Measurements from ENCODE around the gene STK31.
"Not testable (repeated sequence)": the region's sequence is repeated elsewhere in the genome, so short reads cannot be mapped to it uniquely, and the experiment has no call there.

Gene STK31

GRCh38 chr7:23758839-23759238 is 48.8 kb downstream of the STK31 start:
- not testable (repeated sequence) for H3K23ac ChIP-seq (ENCODE audit: low read length in 2 of 2); H3K79me1 ChIP-seq (replicated peaks; ENCODE audit: low read length, poor library complexity, severe bottlenecking); H2AFZ ChIP-seq (ENCODE audit: low read depth, low read length); H3K9ac ChIP-seq (ENCODE audit: low read length); H2BK5ac ChIP-seq (ENCODE audit: low read depth, low read length, poor library complexity, severe bottlenecking); H3K27me3 ChIP-seq (ENCODE audit: control insufficient read depth in 1 of 2, insufficient read depth in 1 of 2, low read length in 2 of 2); H2AK5ac ChIP-seq (ENCODE audit: low read length, severe bottlenecking); H3K4ac ChIP-seq (ENCODE audit: low read depth in 1 of 2, low read length in 2 of 2); H3K4me3 ChIP-seq (ENCODE audit: insufficient read depth in 1 of 2, low read depth in 1 of 2, low read length in 2 of 2); H3K14ac ChIP-seq (ENCODE audit: low read length in 2 of 2); H3K4me2 ChIP-seq (ENCODE audit: low read length, poor library complexity, severe bottlenecking); H3K9me3 ChIP-seq (ENCODE audit: control insufficient read depth, low read length); H4K91ac ChIP-seq (ENCODE audit: low read length); H4K8ac ChIP-seq (ENCODE audit: low read length); DNase-seq; H2BK12ac ChIP-seq (ENCODE audit: low read length in 2 of 2); H2BK15ac ChIP-seq (ENCODE audit: low read depth, poor library complexity, severe bottlenecking); H3K4me1 ChIP-seq (ENCODE audit: control insufficient read depth, insufficient read depth, low read depth, low read length); H3K36me3 ChIP-seq (ENCODE audit: control insufficient read depth in 1 of 2, insufficient read depth in 2 of 2, low read depth in 1 of 2, low read length in 2 of 2); H3K18ac ChIP-seq (ENCODE audit: low read depth in 1 of 2, low read length in 2 of 2); H2BK120ac ChIP-seq (ENCODE audit: low read depth, low read length); H3K27ac ChIP-seq (ENCODE audit: low read length, poor library complexity, severe bottlenecking)
- WGBS: 96% methylated on average over 3 of the region's 3 CpGs

DNA sequence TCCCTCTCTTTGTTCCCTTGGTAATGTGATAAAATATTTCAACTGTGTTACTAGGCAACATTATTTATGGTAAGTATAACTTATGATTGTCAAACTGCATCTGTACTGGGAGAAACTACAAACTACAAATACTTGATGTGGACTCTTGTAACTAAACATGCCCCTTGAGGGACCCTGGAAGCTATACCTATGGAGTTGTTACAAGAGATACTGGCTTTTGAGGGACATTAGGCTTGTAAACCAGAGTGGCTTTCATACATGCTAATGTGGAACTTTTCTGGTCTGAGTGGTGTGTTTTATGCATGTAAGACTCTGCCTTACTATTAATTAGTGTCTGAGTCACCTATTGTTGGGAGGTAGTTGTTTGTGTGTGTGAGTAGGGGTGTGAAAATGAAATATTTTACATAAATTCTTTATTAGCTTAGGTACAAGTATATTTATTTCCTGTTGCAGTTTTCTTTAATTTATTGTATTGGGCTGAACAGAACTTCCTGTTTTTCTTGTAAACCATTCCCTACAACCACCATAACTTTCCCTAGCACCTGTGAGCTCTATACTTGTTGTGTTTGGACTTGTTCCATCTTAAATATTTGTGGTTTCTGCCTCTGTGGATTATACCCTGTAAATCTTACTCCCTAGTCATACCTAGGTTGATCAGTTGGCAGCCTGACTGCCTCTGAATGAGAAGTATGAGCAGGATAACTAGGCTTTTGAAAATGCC is 49.8 kb downstream of the STK31 start:
- no peak overlapping the region for H3K23ac ChIP-seq (ENCODE audit: low read length in 2 of 2)
- peak overlapping the region; percentile 51 for H2AK5ac ChIP-seq (ENCODE audit: low read length, severe bottlenecking)
- H2AFZ ChIP-seq (ENCODE audit: low read depth, low read length): no peak overlapping the region
- no peak overlapping the region for H2BK120ac ChIP-seq (ENCODE audit: low read depth, low read length)
- H3K27ac ChIP-seq (ENCODE audit: low read length, poor library complexity, severe bottlenecking): peak overlapping the region; percentile 85
- H2BK15ac ChIP-seq (ENCODE audit: low read depth, poor library complexity, severe bottlenecking): no peak overlapping the region
- no peak overlapping the region for H4K91ac ChIP-seq (ENCODE audit: low read length)
- H3K4me1 ChIP-seq (ENCODE audit: control insufficient read depth, insufficient read depth, low read depth, low read length): peaks cover 4% of the 10 kb centered on the region
- no peaks in the 10 kb centered on the region for H3K79me1 ChIP-seq (replicated peaks; ENCODE audit: low read length, poor library complexity, severe bottlenecking)
- DNase-seq: no peak
- no peak overlapping the region for H3K4me3 ChIP-seq (ENCODE audit: insufficient read depth in 1 of 2, low read depth in 1 of 2, low read length in 2 of 2)
- H3K18ac ChIP-seq (ENCODE audit: low read depth in 1 of 2, low read length in 2 of 2): no peak overlapping the region
- no peaks in the 10 kb centered on the region for H3K9me3 ChIP-seq (ENCODE audit: control insufficient read depth, low read length)
- H3K9ac ChIP-seq (ENCODE audit: low read length): no peak overlapping the region
- no peaks in the 10 kb centered on the region for H3K36me3 ChIP-seq (ENCODE audit: control insufficient read depth in 1 of 2, insufficient read depth in 2 of 2, low read depth in 1 of 2, low read length in 2 of 2)
- H2BK12ac ChIP-seq (ENCODE audit: low read length in 2 of 2): no peak overlapping the region
- no peak overlapping the region for H4K8ac ChIP-seq (ENCODE audit: low read length)
- H2BK5ac ChIP-seq (ENCODE audit: low read depth, low read length, poor library complexity, severe bottlenecking): no peak overlapping the region
- no peak overlapping the region for H3K14ac ChIP-seq (ENCODE audit: low read length in 2 of 2)
- no peaks in the 10 kb centered on the region for H3K27me3 ChIP-seq (ENCODE audit: control insufficient read depth in 1 of 2, insufficient read depth in 1 of 2, low read length in 2 of 2)
- no peak overlapping the region for H3K4me2 ChIP-seq (ENCODE audit: low read length, poor library complexity, severe bottlenecking)
- H3K4ac ChIP-seq (ENCODE audit: low read depth in 1 of 2, low read length in 2 of 2): no peak overlapping the region

DNA sequence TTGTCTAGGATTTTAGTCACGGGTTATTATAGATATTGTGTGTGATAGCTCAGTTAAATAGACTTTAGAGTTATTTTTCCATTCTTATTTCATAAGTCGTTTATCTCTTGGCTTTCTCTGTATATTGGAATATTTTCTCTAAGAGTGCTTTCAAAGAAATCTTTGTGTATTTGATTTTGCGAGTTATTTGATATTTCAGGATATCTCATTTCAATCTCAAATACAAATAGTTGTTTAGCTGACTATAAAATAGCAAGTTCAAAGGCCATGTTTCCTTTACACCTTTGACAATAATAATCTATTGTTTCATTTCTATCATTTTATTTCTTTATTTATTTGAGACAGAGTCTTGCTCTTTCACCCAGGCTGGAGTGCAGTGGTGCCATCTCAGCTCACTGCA is 55.9 kb downstream of the STK31 start:
- Histone ChIP-seq H3K27me3 (ENCODE audit: control insufficient read depth in 1 of 2, insufficient read depth in 1 of 2, low read length in 2 of 2) (no peaks in the 10 kb centered on the region), H3K79me1 (replicated peaks; ENCODE audit: low read length, poor library complexity, severe bottlenecking) (no peaks in the 10 kb centered on the region), H3K4me2 (ENCODE audit: low read length, poor library complexity, severe bottlenecking) (no peak overlapping the region), H2AFZ (ENCODE audit: low read depth, low read length) (no peak overlapping the region), H2BK15ac (ENCODE audit: low read depth, poor library complexity, severe bottlenecking) (no peak overlapping the region), H3K36me3 (ENCODE audit: control insufficient read depth in 1 of 2, insufficient read depth in 2 of 2, low read depth in 1 of 2, low read length in 2 of 2) (no peaks in the 10 kb centered on the region), H4K91ac (ENCODE audit: low read length) (no peak overlapping the region), H2BK120ac (ENCODE audit: low read depth, low read length) (no peak overlapping the region), H3K4me3 (ENCODE audit: insufficient read depth in 1 of 2, low read depth in 1 of 2, low read length in 2 of 2) (no peak overlapping the region), H3K23ac (ENCODE audit: low read length in 2 of 2) (no peak overlapping the region), H3K4me1 (ENCODE audit: control insufficient read depth, insufficient read depth, low read depth, low read length) (no peaks in the 10 kb centered on the region), H3K18ac (ENCODE audit: low read depth in 1 of 2, low read length in 2 of 2) (no peak overlapping the region), H3K9me3 (ENCODE audit: control insufficient read depth, low read length) (no peaks in the 10 kb centered on the region), H3K9ac (ENCODE audit: low read length) (no peak overlapping the region), H2BK12ac (ENCODE audit: low read length in 2 of 2) (no peak overlapping the region), H3K27ac (ENCODE audit: low read length, poor library complexity, severe bottlenecking) (no peak overlapping the region), H3K4ac (ENCODE audit: low read depth in 1 of 2, low read length in 2 of 2) (no peak overlapping the region), H2AK5ac (ENCODE audit: low read length, severe bottlenecking) (no peak overlapping the region), H2BK5ac (ENCODE audit: low read depth, low read length, poor library complexity, severe bottlenecking) (no peak overlapping the region), H3K14ac (ENCODE audit: low read length in 2 of 2) (no peak overlapping the region), H4K8ac (ENCODE audit: low read length) (no peak overlapping the region)
- WGBS: no CpG with 5 or more reads among the region's 3 CpGs
- DNase-seq: no peak

DNA sequence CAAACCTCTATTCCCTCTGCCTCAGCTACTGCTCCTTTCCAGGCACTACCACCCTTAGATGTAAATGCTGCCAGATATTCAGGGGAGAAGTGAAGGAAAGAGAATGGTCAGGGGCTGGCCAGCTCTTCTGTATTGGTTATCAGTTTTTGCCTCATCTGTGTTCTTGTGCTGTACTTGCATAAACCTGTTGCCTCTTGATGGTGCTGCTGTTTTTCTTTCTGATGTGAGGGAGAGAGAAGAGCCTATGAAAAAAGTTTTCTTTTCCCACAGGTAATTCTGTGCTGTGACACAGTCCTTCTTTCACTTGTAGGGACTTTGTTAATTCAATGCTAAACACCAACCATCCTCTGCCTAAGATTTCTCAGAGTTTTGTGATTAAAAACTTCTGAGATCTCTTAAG is 57.5 kb downstream of the STK31 start:
- H3K27ac ChIP-seq (ENCODE audit: low read length, poor library complexity, severe bottlenecking): no peak overlapping the region
- H2BK5ac ChIP-seq (ENCODE audit: low read depth, low read length, poor library complexity, severe bottlenecking): no peak overlapping the region
- H3K4ac ChIP-seq (ENCODE audit: low read depth in 1 of 2, low read length in 2 of 2): no peak overlapping the region
- no peaks in the 10 kb centered on the region for H3K9me3 ChIP-seq (ENCODE audit: control insufficient read depth, low read length)
- no peak overlapping the region for H3K18ac ChIP-seq (ENCODE audit: low read depth in 1 of 2, low read length in 2 of 2)
- H3K4me1 ChIP-seq (ENCODE audit: control insufficient read depth, insufficient read depth, low read depth, low read length): no peaks in the 10 kb centered on the region
- H2AK5ac ChIP-seq (ENCODE audit: low read length, severe bottlenecking): no peak overlapping the region
- H3K4me2 ChIP-seq (ENCODE audit: low read length, poor library complexity, severe bottlenecking): no peak overlapping the region
- no peak overlapping the region for H3K4me3 ChIP-seq (ENCODE audit: insufficient read depth in 1 of 2, low read depth in 1 of 2, low read length in 2 of 2)
- H3K23ac ChIP-seq (ENCODE audit: low read length in 2 of 2): no peak overlapping the region
- no peak overlapping the region for H3K9ac ChIP-seq (ENCODE audit: low read length)
- no peak overlapping the region for H2BK120ac ChIP-seq (ENCODE audit: low read depth, low read length)
- no peaks in the 10 kb centered on the region for H3K79me1 ChIP-seq (replicated peaks; ENCODE audit: low read length, poor library complexity, severe bottlenecking)
- no peak overlapping the region for H2AFZ ChIP-seq (ENCODE audit: low read depth, low read length)
- no peak overlapping the region for H2BK12ac ChIP-seq (ENCODE audit: low read length in 2 of 2)
- no peak overlapping the region for H3K14ac ChIP-seq (ENCODE audit: low read length in 2 of 2)
- H2BK15ac ChIP-seq (ENCODE audit: low read depth, poor library complexity, severe bottlenecking): no peak overlapping the region
- H3K36me3 ChIP-seq (ENCODE audit: control insufficient read depth in 1 of 2, insufficient read depth in 2 of 2, low read depth in 1 of 2, low read length in 2 of 2): no peaks in the 10 kb centered on the region
- no peak overlapping the region for H4K8ac ChIP-seq (ENCODE audit: low read length)
- no peak overlapping the region for H4K91ac ChIP-seq (ENCODE audit: low read length)
- no peak for DNase-seq
- H3K27me3 ChIP-seq (ENCODE audit: control insufficient read depth in 1 of 2, insufficient read depth in 1 of 2, low read length in 2 of 2): no peaks in the 10 kb centered on the region
